HEK293T (cell line): ENCODE measurements around the gene WNT5B.

ENCODE experiments used
- CTCF ChIA-PET: fragments of 350-600 bp; formaldehyde crosslinking; extraction: SDS; loops from one replicate; lab custom pipeline; 2021; ENCODE audit warnings: antibody characterized with exemption, inconsistent platforms; lab: Yijun Ruan, JAX
- POLR2A ChIA-PET: fragments of 350-600 bp; formaldehyde crosslinking; extraction: SDS; loops from one replicate; lab custom pipeline; 2020; ENCODE audit warnings: antibody characterized with exemption, inconsistent platforms; lab: Yijun Ruan, JAX
- DNase-seq: peaks from one replicate; pipeline ENCODE4 v3.0.0; 2012; ENCODE audit warnings: mixed read lengths; ENCODE audit errors: extremely low spot score
- ARNT ChIP-seq: fragments of 450-650 bp; IDR thresholded peaks from 2 replicates; pipeline ENCODE4 v1.6.1; 2017; ENCODE audit warnings: mild to moderate bottlenecking
- BHLHE40 ChIP-seq: fragments of 450-650 bp; IDR thresholded peaks from 2 replicates; pipeline ENCODE4 v1.6.1; 2016; ENCODE audit warnings: mild to moderate bottlenecking, moderate library complexity, borderline replicate concordance
- CTBP1 ChIP-seq: fragments of 450-650 bp; IDR thresholded peaks from 2 replicates; pipeline ENCODE4 v1.6.1; 2016; ENCODE audit warnings: borderline replicate concordance
- ELF4 ChIP-seq: fragments of 450-650 bp; IDR thresholded peaks from 2 replicates; pipeline ENCODE4 v1.6.1; 2017; ENCODE audit warnings: antibody characterized with exemption
- FOXA1 ChIP-seq: fragments of 450-650 bp; IDR thresholded peaks from 2 replicates; pipeline ENCODE4 v1.6.1; 2016; ENCODE audit warnings: mild to moderate bottlenecking
- FOXK2 ChIP-seq: fragments of 450-650 bp; IDR thresholded peaks from 2 replicates; pipeline ENCODE4 v1.6.1; 2016; ENCODE audit warnings: mild to moderate bottlenecking
- FOXM1 ChIP-seq: fragments of 450-650 bp; IDR thresholded peaks from 2 replicates; pipeline ENCODE4 v1.6.1; 2017; ENCODE audit warnings: mild to moderate bottlenecking, borderline replicate concordance
- HDGF ChIP-seq: fragments of 450-650 bp; IDR thresholded peaks from 2 replicates; pipeline ENCODE4 v1.6.1; 2017; ENCODE audit warnings: antibody characterized with exemption, borderline replicate concordance
- L3MBTL2 ChIP-seq: fragments of 450-650 bp; conservative IDR thresholded peaks from 2 replicates; pipeline ENCODE4 v1.6.1; 2016; ENCODE audit warnings: mild to moderate bottlenecking
- LEF1 ChIP-seq: fragments of 450-650 bp; IDR thresholded peaks from 2 replicates; pipeline ENCODE4 v1.6.1; 2017; ENCODE audit warnings: mild to moderate bottlenecking, borderline replicate concordance
- NFRKB ChIP-seq: fragments of 450-650 bp; IDR thresholded peaks from 2 replicates; pipeline ENCODE4 v1.6.1; 2016; ENCODE audit warnings: mild to moderate bottlenecking, moderate library complexity
- SP1 ChIP-seq: fragments of 450-650 bp; IDR thresholded peaks from 2 replicates; pipeline ENCODE4 v1.6.1; 2017
- SUZ12 ChIP-seq: fragments of 450-650 bp; IDR thresholded peaks from 2 replicates; pipeline ENCODE4 v1.6.1; 2016; ENCODE audit warnings: mild to moderate bottlenecking
- TARDBP ChIP-seq: fragments of 450-650 bp; IDR thresholded peaks from 2 replicates; pipeline ENCODE4 v1.6.1; 2016
- ZNF384 ChIP-seq: fragments of 450-650 bp; IDR thresholded peaks from 2 replicates; pipeline ENCODE4 v1.6.1; 2016
- TF ChIP-seq, protein P1 (sequence below): fragments of 450-650 bp; IDR thresholded peaks from 2 replicates; pipeline ENCODE4 v1.6.1; 2016

The WNT5B gene

DNA sequence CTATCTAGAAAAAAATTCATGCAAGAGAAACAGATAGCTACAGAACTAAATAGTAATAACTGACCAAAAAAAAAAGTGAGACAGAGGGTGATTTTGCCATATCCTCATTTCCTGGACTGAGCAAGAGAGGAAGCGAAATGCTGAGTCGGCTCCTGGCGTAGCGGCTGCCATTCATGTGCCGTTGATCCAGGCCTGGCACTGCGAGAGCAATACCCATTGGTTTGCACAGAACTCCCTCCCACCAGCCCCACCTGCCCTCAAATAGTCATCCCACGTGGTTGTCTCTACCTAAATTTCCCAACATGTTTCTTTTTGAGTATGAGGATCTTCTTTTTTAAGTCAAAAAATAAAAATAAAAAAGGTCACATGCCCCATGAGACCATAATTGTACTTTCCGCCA, 9.4 kb upstream of the WNT5B start:
- ChIA-PET POLR2A (no interaction called here), CTCF (no interaction called here)
- DNase-seq = no peak
- no peak for TF ChIP-seq FOXA1
- TF ChIP-seq CTBP1 = no peak
- no peak for TF ChIP-seq L3MBTL2
- no peak for TF ChIP-seq ARNT
- no peak for TF ChIP-seq FOXK2
- no peak for TF ChIP-seq ELF4
- TF ChIP-seq, protein P1, sequence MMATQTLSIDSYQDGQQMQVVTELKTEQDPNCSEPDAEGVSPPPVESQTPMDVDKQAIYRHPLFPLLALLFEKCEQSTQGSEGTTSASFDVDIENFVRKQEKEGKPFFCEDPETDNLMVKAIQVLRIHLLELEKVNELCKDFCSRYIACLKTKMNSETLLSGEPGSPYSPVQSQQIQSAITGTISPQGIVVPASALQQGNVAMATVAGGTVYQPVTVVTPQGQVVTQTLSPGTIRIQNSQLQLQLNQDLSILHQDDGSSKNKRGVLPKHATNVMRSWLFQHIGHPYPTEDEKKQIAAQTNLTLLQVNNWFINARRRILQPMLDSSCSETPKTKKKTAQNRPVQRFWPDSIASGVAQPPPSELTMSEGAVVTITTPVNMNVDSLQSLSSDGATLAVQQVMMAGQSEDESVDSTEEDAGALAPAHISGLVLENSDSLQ = no peak
- TF ChIP-seq ZNF384 = no peak
- no peak for TF ChIP-seq LEF1
- no peak for TF ChIP-seq SUZ12
- TF ChIP-seq SP1 = no peak
- no peak for TF ChIP-seq FOXM1
- TF ChIP-seq BHLHE40 = no peak
- TF ChIP-seq NFRKB = no peak
- TF ChIP-seq HDGF = no peak
- no peak for TF ChIP-seq TARDBP

DNA sequence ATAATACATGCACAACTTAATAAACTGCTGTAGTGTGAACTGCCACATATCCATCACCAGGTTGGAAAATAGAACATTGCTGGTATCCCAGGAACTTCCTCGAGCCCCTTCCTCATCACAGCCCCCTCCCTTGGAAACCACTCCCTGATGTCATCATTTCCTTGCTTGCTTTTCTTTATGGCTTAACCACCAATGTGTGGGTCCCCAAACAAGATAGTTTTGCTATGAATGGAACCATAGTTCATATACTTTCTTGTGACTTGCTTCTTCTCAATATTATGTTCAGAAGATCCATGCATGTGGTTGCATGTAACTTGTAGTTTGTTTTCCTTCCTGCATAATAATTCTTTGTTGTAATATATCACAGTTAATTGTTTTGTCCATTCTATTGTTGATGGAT, 8.9 kb upstream of the WNT5B start:
- ChIA-PET POLR2A (no interaction called here), CTCF (no interaction called here)
- TF ChIP-seq LEF1 (no peak), CTBP1 (no peak), ELF4 (no peak), SP1 (no peak), FOXA1 (no peak), L3MBTL2 (no peak), ZNF384 (no peak), SUZ12 (no peak), TARDBP (no peak)
- TF ChIP-seq, protein P1 = no peak
- no peak for DNase-seq

DNA sequence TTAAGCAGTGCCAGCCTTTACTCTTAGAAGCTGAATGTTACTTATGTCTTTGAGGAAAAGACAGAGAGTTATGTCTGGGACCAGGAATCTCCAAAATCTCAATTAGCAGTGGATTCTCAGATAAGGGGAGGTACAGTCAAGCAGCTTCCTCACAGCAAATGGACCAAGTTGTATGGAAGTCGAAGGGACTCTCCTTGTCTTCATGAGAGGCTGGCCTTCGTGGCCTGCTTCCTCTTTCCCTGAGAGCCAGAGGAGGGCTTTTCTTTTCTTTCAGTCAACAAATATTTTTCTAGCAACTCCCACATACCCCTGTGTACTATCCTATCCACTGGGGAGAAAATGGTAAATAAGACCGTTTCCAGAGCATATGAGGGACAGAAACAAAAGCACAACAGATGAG, 6.6 kb upstream of the WNT5B start:
- ChIA-PET CTCF (no interaction called here), POLR2A (no interaction called here)
- DNase-seq = no peak
- TF ChIP-seq TARDBP = no peak
- TF ChIP-seq BHLHE40 = no peak
- no peak for TF ChIP-seq SP1
- no peak for TF ChIP-seq ZNF384
- TF ChIP-seq LEF1 = no peak
- no peak for TF ChIP-seq SUZ12
- no peak for TF ChIP-seq FOXK2
- TF ChIP-seq NFRKB = no peak
- TF ChIP-seq ARNT = no peak

DNA sequence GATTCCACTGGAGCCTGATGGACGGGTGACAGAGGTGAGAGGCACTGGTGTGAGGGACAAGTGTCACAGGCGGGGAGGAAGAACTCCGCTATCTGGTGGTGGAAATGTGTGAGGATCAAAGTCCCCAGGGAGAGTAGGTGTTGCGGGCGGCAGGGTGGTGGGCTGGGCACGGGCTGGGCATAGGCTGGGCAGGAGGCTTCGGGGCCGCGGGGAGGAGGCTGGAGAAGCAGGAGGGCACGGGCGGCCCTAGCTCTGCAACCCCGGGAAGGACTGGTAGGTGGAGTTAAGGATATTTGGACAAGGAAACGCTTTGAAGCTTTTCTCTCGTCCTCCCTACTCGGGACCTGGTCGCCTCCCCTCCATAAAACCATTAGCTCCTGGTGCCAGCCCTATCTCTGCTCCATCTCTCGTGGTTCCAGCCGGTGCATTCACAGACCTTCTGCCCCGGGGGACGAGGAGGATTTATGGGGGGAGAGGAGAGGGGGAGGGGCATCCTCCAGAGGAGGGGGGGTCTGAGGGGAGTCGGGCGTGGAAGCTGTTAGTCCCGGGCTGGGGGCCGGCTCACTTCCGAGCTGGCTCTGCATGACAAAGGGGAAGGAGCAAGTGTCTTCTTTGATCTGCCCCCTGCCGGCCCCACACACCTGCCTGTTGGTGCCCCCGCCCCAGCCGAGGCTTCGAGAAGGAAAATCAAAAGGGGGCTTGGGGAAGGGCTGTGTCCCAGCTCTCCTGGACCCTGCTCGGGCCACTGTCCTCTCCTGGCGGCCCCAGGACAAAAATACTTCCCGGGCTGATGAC, 504 bp downstream of the WNT5B start:
- TF ChIP-seq CTBP1 (no peak), NFRKB (no peak), ELF4 (no peak), BHLHE40 (no peak), SP1 (no peak), LEF1 (no peak), HDGF (no peak), FOXA1 (no peak), SUZ12 (no peak), ARNT (no peak), L3MBTL2 (no peak), FOXK2 (no peak), ZNF384 (no peak), FOXM1 (no peak)
- TF ChIP-seq, protein P1 = no peak
- CTCF ChIA-PET = interaction anchor here (0.6 to 2.5 kb wide), 11 partner anchors 9 to 555 kb away, joined by 3 to 6 read pairs (median 4); no protein-coding TSS in a partner anchor
- DNase-seq = no peak
- POLR2A ChIA-PET = interaction anchor here (1.2 to 1.8 kb wide), 3 partner anchors 15 to 310 kb away, joined by 3 to 8 read pairs (median 3); no protein-coding TSS in a partner anchor

DNA sequence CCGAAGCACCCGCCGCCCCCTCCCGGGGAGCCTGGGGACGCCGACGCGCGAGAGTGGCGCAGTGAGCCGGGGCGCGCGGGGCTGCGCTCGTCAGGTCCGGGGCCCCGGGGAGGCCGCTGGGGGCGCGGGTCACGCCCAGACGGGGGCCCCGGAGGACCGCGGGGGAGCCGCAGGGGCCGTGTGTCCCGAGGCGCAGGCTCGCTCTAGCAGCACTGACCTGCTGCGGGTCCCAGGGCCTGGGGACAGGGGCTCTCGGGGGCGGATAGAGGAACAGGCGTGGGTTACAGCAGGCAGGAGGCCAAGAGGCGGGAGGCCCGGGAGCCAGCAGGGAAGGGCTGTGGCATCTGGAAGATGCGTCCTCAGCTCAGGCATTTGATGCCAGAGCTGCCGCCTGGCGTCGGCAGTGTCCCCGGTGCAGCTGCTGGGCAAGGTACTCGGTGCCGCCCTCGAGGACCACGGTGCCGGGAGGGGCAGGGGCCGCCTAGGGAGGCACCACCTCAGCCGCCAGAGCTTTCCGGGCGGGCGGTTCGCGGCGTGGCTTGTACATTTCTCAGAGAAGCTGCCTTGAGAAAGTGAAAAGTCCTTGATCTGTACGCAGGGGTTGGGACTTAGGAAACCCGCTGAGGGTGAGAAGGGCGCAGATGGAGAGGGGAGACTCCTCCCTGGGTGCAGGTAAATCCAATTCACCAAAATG, 1.2 kb downstream of the WNT5B start:
- DNase-seq = no peak
- ChIA-PET CTCF (interaction anchor here (0.6 to 2.5 kb wide), 10 partner anchors 8 to 512 kb away, joined by 3 to 6 read pairs (median 4); no protein-coding TSS in a partner anchor), POLR2A (interaction anchor here (1.2 to 1.8 kb wide), 3 partner anchors 14 to 310 kb away, joined by 3 to 8 read pairs (median 3); no protein-coding TSS in a partner anchor)
- TF ChIP-seq FOXA1 (no peak), LEF1 (no peak), FOXK2 (no peak), BHLHE40 (no peak), L3MBTL2 (no peak), CTBP1 (no peak), HDGF (no peak), SUZ12 (no peak)
